ENCODE measurements around the gene TXLNG.

DNA sequence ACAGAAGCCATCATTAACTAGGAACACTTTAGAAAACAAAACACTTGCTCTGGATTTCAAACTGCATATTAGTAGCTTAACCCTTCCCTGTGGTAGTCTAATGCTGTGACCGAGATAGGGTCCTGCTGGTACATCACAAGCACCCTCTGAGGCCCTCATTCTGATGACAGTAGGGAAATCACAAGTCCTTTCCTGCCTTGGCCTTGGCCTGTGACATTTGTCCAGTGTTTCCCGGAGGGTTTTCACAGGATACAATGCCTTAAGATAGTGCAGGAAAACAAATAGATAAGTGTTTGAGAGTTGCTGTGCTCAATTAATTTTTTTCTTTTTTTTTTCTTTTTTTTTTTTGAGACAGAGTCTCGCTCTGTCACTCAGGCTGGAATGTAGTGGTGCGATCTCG lies 37.8 kb upstream of the TXLNG start:
- no peak for TF ChIP-seq EP300 (IDR thresholded peaks at IDR 0.05)
- TF ChIP-seq, protein P1, sequence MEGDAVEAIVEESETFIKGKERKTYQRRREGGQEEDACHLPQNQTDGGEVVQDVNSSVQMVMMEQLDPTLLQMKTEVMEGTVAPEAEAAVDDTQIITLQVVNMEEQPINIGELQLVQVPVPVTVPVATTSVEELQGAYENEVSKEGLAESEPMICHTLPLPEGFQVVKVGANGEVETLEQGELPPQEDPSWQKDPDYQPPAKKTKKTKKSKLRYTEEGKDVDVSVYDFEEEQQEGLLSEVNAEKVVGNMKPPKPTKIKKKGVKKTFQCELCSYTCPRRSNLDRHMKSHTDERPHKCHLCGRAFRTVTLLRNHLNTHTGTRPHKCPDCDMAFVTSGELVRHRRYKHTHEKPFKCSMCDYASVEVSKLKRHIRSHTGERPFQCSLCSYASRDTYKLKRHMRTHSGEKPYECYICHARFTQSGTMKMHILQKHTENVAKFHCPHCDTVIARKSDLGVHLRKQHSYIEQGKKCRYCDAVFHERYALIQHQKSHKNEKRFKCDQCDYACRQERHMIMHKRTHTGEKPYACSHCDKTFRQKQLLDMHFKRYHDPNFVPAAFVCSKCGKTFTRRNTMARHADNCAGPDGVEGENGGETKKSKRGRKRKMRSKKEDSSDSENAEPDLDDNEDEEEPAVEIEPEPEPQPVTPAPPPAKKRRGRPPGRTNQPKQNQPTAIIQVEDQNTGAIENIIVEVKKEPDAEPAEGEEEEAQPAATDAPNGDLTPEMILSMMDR (IDR thresholded peaks at IDR 0.05) = no peak
- TF ChIP-seq POLR2A (IDR thresholded peaks at IDR 0.05) = no peak

Measured in ovary (tissue), 3 donors.